KMS-11 (cell line): ENCODE data around the gene ZSCAN21.

Source experiments
- H2AFZ ChIP-seq: fragments of 200-600 bp; sonication (generic); 2 replicates; pipeline ENCODE4 v1.6.1; 2016; ENCODE audit warnings: antibody characterized with exemption, mixed run types, low read depth
- H3K27ac ChIP-seq: fragments of 200-600 bp; sonication (generic); 2 replicates; pipeline ENCODE4 v1.6.1; 2016; ENCODE audit warnings: mild to moderate bottlenecking, mixed run types
- H3K27me3 ChIP-seq: fragments of 200-600 bp; sonication (generic); 2 replicates; pipeline ENCODE4 v1.6.1; 2017; ENCODE audit warnings: mild to moderate bottlenecking, low read depth, mixed run types, moderate library complexity; ENCODE audit not compliant: insufficient read depth
- H3K36me3 ChIP-seq: fragments of 200-600 bp; sonication (generic); 2 replicates; pipeline ENCODE4 v1.6.1; 2017; ENCODE audit warnings: mild to moderate bottlenecking, mixed run types; ENCODE audit not compliant: insufficient read depth
- H3K4me1 ChIP-seq: fragments of 200-600 bp; sonication (generic); 2 replicates; pipeline ENCODE4 v1.6.1; 2016; ENCODE audit warnings: mild to moderate bottlenecking, low read depth, mixed run types; ENCODE audit not compliant: poor library complexity, severe bottlenecking
- H3K4me2 ChIP-seq: fragments of 200-600 bp; sonication (generic); 2 replicates; pipeline ENCODE4 v1.7.0; 2016; ENCODE audit warnings: mild to moderate bottlenecking, mixed run types
- H3K4me3 ChIP-seq: fragments of 200-600 bp; sonication (generic); IDR thresholded peaks from 2 replicates; pipeline ENCODE4 v1.6.1; 2017; ENCODE audit warnings: low read depth, low read length, mixed read lengths; ENCODE audit not compliant: insufficient read depth
- H3K79me2 ChIP-seq: fragments of 200-600 bp; sonication (generic); 2 replicates; pipeline ENCODE4 v1.6.1; 2016; ENCODE audit warnings: low read depth, mixed run types; ENCODE audit not compliant: insufficient read depth
- H3K9ac ChIP-seq: fragments of 200-600 bp; sonication (generic); 2 replicates; pipeline ENCODE4 v1.6.1; 2016; ENCODE audit warnings: mild to moderate bottlenecking, mixed run types
- H4K20me1 ChIP-seq: fragments of 200-600 bp; sonication (generic); 2 replicates; pipeline ENCODE4 v1.6.1; 2016; ENCODE audit warnings: mild to moderate bottlenecking, mixed run types; ENCODE audit not compliant: insufficient read depth
- CTCF ChIP-seq: fragments of 200-600 bp; sonication (generic); conservative IDR thresholded peaks from 2 replicates; pipeline ENCODE4 v1.6.1; 2017; ENCODE audit warnings: low read depth, mild to moderate bottlenecking, antibody characterized with exemption, low read length, moderate library complexity, mixed read lengths

The ZSCAN21 gene

GRCh38 chr7:100063376-100063775, 13.8 kb downstream of the ZSCAN21 start:
- peaks cover 3% of the 10 kb centered on the region for H3K4me1 ChIP-seq
- no peaks in the 10 kb centered on the region for H3K79me2 ChIP-seq
- H4K20me1 ChIP-seq = no peaks in the 10 kb centered on the region
- no peak overlapping the region for H3K27ac ChIP-seq
- H3K9ac ChIP-seq = no peak overlapping the region
- no peaks in the 10 kb centered on the region for H3K27me3 ChIP-seq
- H2AFZ ChIP-seq = no peak overlapping the region
- TF ChIP-seq CTCF = no peak
- H3K4me3 ChIP-seq = no peak overlapping the region
- no peaks in the 10 kb centered on the region for H3K36me3 ChIP-seq
- no peak overlapping the region for H3K4me2 ChIP-seq

GRCh38 chr7:100064162-100064561, 14.6 kb downstream of the ZSCAN21 start:
- Histone ChIP-seq H3K4me1 (peaks cover under 1% of the 10 kb centered on the region), H3K27me3 (no peaks in the 10 kb centered on the region), H2AFZ (no peak overlapping the region), H4K20me1 (no peaks in the 10 kb centered on the region), H3K4me3 (no peak overlapping the region), H3K79me2 (no peaks in the 10 kb centered on the region), H3K27ac (no peak overlapping the region), H3K36me3 (no peaks in the 10 kb centered on the region), H3K4me2 (no peak overlapping the region), H3K9ac (no peak overlapping the region)
- no peak for TF ChIP-seq CTCF

- Histone ChIP-seq H3K79me2 (no peaks in the 10 kb centered on the region), H3K4me2 (no peak overlapping the region), H3K36me3 (peaks cover 4% of the 10 kb centered on the region; the same call in 1 of the 2 replicates), H3K9ac (no peak overlapping the region), H3K4me3 (no peak overlapping the region), H3K27me3 (no peaks in the 10 kb centered on the region), H3K4me1 (no peaks in the 10 kb centered on the region), H4K20me1 (no peaks in the 10 kb centered on the region), H3K27ac (no peak overlapping the region), H2AFZ (no peak overlapping the region)
- TF ChIP-seq CTCF = no peak
Measured at GRCh38 chr7:100065452-100066186, 16.0 kb downstream of the ZSCAN21 start.

GRCh38 chr7:100066953-100067352, 17.4 kb downstream of the ZSCAN21 start:
- Histone ChIP-seq H3K4me1 (no peaks in the 10 kb centered on the region), H3K36me3 (peaks cover 9% of the 10 kb centered on the region; the same call in 1 of the 2 replicates), H3K27ac (no peak overlapping the region), H3K4me3 (no peak overlapping the region), H3K27me3 (no peaks in the 10 kb centered on the region), H4K20me1 (no peaks in the 10 kb centered on the region), H3K9ac (no peak overlapping the region), H3K4me2 (no peak overlapping the region), H2AFZ (no peak overlapping the region), H3K79me2 (no peaks in the 10 kb centered on the region)
- no peak for TF ChIP-seq CTCF
